Choroid plexus epithelial cell (primary cell): ENCODE results near the gene IFITM1.
A peak's percentile ranks its signal among the peaks of the same experiment; 100 is the strongest.

Source experiments
- DNase-seq: peaks from one replicate; pipeline ENCODE4 v3.0.0-alpha.2; 2010; ENCODE audit warnings: low read depth
- H3K4me3 ChIP-seq: 2 replicates; pipeline ENCODE4 v1.5.1; 2011; ENCODE audit warnings: low read depth, mild to moderate bottlenecking, control low read depth, low read length, moderate library complexity
- CTCF ChIP-seq: conservative IDR thresholded peaks from 2 replicates; pipeline ENCODE4 v1.5.1; 2011; ENCODE audit warnings: low read depth, mild to moderate bottlenecking, control low read depth, inconsistent platforms, low read length, moderate library complexity

The IFITM1 gene

GRCh38 chr11:352456-353031 lies 38.7 kb downstream of the IFITM1 start:
- H3K4me3 ChIP-seq = no peak overlapping the region
- TF ChIP-seq CTCF = no peak
- DNase-seq = no peak

DNA sequence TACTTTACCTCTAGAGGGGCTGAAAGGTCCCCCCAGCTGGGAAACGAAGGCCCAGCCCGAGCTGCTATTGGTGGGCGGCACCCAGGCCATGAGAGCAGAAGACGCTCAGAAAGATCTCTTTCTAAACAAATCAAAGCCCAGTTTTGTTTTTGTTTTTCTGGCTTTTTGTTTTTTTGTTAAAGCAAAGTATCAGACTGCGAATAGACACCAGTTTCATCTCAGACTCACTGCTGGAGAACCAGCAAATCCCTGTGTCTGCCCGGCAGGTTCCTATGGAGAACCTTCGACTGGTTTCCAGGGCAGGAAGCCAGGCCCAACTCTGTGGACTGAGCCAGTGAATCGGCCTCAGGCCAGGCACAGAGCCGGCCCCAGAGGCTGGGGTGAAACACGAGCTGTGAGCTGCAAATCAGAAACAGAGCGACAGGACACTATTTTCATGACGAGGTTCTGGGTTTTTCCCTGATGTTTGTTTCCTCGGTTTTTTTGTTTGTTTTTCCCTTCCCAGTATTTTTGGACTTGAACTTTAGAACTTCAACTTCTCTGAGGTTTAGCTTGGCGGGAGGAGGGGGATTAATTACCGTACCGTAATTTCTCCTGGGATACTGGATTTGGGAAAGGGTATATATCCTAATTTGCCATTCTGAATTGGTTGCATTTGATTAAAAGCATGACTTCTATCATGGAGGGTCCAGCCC lies 39.5 kb downstream of the IFITM1 start:
- no peak for TF ChIP-seq CTCF
- DNase-seq = peak; percentile 91

DNA sequence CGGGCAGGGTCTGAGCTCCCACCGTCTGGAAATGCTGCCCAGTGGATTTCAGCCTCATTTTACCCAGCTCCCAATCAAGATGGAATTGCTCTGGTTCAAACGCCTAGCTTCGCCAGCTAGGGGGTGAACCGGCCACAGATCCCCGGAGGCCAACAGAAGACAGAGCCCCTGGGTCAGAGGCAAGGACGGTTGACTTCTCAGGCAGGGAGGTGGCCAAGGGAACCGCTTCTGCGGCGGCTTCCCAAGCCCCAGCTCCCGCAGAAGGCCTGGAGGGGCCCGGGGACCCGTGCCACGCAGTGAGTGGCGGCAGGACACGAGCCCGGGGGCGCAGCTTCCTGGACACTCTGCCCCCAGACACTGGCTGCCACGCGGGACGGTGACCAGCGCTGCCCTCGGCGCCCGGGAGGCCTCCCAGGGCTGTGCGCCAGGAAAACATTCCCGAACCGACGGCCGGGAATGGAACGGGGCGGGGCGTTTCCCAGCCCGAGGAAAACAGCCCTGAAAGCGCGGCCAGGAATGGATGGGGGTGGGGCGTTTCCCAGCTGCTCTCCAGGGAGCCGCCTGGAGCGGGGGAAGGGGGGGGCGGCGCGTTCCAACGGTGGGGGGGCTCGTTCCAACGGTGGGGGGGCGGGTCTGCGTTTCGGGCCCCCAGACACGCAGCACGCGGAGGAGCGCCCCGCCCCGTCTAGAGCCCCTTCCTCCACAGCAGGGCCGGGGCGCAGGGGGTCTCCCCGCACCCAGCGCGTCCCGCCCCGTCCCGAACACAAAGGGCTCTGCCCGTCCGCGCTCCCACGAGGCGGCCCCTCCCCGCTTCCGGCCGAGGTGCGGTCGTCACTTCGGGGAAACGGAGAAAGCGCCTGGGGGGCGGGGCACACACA lies 42.0 kb downstream of the IFITM1 start:
- TF ChIP-seq CTCF = no peak
- peak overlapping the region; percentile 43 for H3K4me3 ChIP-seq

More for the DNA sequence above, 39.5 kb downstream of the IFITM1 start:
- no peak overlapping the region for H3K4me3 ChIP-seq

GRCh38 chr11:356610-357009 lies 42.8 kb downstream of the IFITM1 start:
- no peak for TF ChIP-seq CTCF
- DNase-seq = no peak
- H3K4me3 ChIP-seq = no peak overlapping the region

More for the DNA sequence above, 42.0 kb downstream of the IFITM1 start:
- peak; percentile 98 for DNase-seq

DNA sequence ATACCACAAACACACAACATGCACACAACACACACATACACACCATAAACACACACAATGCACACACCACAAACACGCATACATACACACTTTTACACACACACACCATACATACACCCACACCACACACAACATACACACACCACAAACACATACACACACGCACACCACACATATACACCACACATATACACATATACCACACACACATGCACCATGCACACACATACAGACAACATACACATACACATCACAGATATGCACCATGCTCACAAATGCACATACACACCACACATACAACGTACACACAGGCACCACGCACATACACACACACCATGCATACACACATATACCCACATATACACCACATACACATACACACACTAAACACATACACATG lies 43.7 kb downstream of the IFITM1 start:
- no peak for DNase-seq
- no peak for TF ChIP-seq CTCF
- H3K4me3 ChIP-seq = no peak overlapping the region

GRCh38 chr11:358129-358800 lies 44.4 kb downstream of the IFITM1 start:
- H3K4me3 ChIP-seq = no peak overlapping the region
- DNase-seq = no peak
- TF ChIP-seq CTCF = no peak
